ENCODE data around the gene GARRE1.

- TF ChIP-seq, protein P1, sequence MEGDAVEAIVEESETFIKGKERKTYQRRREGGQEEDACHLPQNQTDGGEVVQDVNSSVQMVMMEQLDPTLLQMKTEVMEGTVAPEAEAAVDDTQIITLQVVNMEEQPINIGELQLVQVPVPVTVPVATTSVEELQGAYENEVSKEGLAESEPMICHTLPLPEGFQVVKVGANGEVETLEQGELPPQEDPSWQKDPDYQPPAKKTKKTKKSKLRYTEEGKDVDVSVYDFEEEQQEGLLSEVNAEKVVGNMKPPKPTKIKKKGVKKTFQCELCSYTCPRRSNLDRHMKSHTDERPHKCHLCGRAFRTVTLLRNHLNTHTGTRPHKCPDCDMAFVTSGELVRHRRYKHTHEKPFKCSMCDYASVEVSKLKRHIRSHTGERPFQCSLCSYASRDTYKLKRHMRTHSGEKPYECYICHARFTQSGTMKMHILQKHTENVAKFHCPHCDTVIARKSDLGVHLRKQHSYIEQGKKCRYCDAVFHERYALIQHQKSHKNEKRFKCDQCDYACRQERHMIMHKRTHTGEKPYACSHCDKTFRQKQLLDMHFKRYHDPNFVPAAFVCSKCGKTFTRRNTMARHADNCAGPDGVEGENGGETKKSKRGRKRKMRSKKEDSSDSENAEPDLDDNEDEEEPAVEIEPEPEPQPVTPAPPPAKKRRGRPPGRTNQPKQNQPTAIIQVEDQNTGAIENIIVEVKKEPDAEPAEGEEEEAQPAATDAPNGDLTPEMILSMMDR (IDR thresholded peaks at IDR 0.05) = no peak
- TF ChIP-seq EP300 (IDR thresholded peaks at IDR 0.05) = no peak
- no peak for TF ChIP-seq POLR2A (IDR thresholded peaks at IDR 0.05)
Measured at GRCh38 chr19:34209726-34210125, 44.6 kb upstream of the GARRE1 start.
